ENCODE results near the gene MUC5AC.
"Not testable (repeated sequence)": the region's sequence is repeated elsewhere in the genome, so short reads cannot be mapped to it uniquely, and the experiment has no call there.

The MUC5AC gene

GRCh38 chr11:1112351-1113191, 45.2 kb upstream of the MUC5AC start:
- TF ChIP-seq, protein P1, sequence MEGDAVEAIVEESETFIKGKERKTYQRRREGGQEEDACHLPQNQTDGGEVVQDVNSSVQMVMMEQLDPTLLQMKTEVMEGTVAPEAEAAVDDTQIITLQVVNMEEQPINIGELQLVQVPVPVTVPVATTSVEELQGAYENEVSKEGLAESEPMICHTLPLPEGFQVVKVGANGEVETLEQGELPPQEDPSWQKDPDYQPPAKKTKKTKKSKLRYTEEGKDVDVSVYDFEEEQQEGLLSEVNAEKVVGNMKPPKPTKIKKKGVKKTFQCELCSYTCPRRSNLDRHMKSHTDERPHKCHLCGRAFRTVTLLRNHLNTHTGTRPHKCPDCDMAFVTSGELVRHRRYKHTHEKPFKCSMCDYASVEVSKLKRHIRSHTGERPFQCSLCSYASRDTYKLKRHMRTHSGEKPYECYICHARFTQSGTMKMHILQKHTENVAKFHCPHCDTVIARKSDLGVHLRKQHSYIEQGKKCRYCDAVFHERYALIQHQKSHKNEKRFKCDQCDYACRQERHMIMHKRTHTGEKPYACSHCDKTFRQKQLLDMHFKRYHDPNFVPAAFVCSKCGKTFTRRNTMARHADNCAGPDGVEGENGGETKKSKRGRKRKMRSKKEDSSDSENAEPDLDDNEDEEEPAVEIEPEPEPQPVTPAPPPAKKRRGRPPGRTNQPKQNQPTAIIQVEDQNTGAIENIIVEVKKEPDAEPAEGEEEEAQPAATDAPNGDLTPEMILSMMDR (IDR thresholded peaks at IDR 0.05; ENCODE audit: extremely low read depth, missing control alignments): no peak
- no peak for DNase-seq (ENCODE audit: low spot score)

DNA sequence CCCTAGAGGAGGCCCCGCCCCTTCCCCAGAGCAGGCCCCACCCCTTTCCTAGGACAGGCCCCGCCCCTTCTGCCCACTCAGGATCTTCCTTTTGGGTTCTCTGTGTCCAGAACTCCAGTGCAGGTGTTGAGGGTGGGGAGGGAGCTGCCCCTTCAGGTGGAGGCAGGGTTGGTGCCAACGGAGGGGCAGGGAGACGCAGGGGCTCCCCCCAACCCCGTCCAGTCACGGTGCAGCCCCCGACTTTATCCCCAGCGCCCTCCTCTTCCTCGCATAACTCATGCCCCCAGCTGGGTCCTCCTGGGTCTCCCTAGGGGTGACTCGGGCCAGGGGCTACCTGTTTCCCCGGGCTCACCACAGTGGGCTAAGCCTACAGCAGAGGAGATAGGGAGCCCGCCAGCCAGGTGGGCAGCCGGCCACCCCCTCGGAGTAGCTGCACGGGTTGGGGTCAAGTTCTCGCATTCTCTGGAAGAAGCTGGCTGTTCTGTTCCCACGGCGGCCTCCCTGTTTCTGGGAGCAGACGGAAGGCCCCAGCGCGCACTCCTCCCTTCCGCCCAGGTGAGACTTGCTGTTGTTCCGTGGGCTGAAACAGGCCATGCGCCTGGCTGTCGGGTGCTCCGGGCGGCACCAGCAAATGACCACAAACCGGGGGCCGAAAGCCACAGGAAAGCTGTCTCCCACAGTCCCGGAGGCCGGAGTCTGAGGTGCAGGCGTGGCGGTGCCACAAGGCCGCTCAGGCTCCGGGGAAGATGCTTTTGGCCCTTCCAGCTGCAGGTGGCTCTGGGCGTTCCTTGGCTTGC, 44.1 kb upstream of the MUC5AC start:
- DNase-seq (ENCODE audit: low spot score): no peak
- TF ChIP-seq, protein P1 (IDR thresholded peaks at IDR 0.05; ENCODE audit: extremely low read depth, missing control alignments): no peak

- DNase-seq (ENCODE audit: low spot score): not testable (repeated sequence)
Measured at GRCh38 chr11:1115292-1115691, 42.5 kb upstream of the MUC5AC start.

DNA sequence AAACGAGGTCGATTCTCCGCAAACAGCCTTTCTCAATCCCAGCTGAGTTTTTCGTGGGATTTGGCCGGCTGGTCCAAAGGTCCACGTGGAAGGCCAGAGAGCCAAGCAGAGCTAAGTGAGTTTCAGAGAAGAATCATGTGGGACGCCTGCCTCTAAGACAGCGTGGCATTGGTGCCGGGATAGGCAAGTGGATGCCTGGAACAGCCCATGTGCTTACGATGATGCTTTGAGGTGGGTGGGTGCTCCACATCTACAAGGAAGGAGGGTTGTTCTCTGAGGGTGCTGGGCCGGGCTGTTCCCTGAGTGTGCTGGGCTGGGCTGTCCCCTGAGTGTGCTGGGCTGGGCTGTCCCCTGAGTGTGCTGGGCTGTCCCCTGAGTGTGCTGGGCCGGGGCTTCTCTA, 41.6 kb upstream of the MUC5AC start:
- DNase-seq (ENCODE audit: low spot score): no peak
- TF ChIP-seq, protein P1 (IDR thresholded peaks at IDR 0.05; ENCODE audit: extremely low read depth, missing control alignments): no peak

DNA sequence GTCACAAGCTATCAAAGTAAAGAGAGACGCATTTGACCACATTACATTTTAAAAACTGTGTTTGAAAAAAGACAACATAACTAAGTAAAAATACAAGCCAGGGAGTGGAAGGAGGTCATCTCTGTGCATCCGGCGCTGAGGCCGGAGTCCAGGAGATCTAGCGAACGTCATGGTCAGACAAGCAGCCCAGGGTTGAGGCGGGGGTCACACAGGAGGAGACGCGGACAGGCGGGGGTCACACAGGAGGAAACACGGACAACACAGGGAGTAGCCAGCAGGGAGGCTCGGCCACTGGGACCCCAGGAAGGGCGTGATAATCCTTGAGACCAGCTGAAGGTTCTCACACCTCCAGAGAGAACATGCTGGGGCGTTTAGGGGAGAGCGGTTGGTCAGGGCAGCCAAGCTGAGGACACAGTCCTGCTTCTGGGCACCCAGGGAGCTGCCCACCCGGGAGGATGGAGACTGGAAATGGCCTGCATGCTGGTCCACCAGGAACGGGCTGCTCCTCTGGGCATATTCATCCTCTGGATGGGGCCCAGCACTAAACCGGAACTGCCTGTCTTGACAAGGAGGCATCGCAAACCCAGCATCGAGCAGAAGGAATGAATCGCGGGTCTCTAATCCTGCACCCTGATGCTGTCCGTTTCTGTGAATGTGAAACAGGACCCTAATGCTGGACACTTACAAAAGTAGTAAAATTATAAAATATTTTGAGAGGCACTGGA, 40.9 kb upstream of the MUC5AC start:
- TF ChIP-seq, protein P1 (IDR thresholded peaks at IDR 0.05; ENCODE audit: extremely low read depth, missing control alignments): no peak
- DNase-seq (ENCODE audit: low spot score): no peak

DNA sequence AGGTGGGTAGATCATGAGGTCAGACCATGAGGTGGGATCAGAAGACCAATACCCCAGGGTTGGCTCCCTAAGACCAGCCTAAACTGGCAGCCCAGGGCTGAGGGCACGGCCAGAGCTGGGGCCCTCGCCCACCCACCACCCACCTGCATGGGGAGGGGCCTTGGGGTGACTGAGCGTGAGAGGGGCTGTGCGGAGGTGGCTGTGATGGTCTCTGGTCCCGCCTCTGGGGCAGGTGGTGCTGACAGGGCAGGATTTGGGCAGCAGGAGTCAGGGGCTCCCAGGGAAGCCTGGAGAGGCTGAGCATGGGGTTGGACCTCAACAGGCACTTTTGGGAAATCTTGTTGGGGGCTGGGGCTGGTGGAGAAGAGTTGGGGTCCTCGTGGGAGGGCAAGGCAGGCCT, 39.8 kb upstream of the MUC5AC start:
- no peak for DNase-seq (ENCODE audit: low spot score)
- TF ChIP-seq, protein P1 (IDR thresholded peaks at IDR 0.05; ENCODE audit: extremely low read depth, missing control alignments): no peak

DNA sequence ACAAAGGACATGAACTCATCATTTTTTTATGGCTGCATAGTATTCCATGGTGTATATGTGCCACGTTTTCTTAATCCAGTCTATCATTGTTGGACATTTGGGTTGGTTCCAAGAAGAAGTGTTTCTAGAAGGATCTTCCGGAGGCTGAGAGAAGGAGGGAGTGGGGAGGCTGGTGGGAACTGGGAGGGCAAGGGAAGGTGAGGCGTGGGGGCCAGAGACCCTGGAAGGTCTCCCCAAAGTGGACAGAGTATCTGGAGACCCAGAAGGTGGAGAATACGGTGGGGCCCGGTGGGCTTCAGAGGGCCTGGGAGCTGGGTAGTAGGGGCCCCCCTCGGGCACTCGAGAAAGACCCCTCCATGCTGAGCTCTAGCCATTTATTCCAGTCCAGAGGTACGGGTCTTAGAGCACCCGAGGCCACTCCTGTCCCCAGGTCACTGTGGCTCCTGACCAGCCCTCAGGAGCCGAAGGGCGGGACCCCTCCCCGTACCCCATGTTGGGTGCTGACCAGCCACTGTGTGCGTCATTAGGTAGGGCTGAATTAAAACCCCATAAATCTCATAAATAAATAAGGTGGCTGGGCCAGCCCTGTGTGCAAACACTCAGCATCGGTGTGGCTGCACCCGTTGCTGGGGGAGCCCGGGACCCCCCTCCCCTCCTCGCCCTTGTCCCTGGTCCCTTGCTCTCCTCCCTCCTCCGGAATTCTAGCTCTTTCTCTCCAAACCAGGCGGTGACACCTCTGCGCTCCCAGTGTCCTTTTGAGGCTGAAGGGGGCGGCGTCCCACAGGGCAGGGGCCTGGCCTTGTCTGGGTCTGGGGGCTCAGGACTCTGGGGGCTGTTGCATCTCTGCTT, 38.8 kb upstream of the MUC5AC start:
- DNase-seq (ENCODE audit: low spot score): no peak
- TF ChIP-seq, protein P1 (IDR thresholded peaks at IDR 0.05; ENCODE audit: extremely low read depth, missing control alignments): no peak
